ENCODE measurements around the gene WDTC1.
A peak's percentile ranks its signal among the peaks of the same experiment; 100 is the strongest.
"Not testable (repeated sequence)": the region's sequence is repeated elsewhere in the genome, so short reads cannot be mapped to it uniquely, and the experiment has no call there.

Gene WDTC1

DNA sequence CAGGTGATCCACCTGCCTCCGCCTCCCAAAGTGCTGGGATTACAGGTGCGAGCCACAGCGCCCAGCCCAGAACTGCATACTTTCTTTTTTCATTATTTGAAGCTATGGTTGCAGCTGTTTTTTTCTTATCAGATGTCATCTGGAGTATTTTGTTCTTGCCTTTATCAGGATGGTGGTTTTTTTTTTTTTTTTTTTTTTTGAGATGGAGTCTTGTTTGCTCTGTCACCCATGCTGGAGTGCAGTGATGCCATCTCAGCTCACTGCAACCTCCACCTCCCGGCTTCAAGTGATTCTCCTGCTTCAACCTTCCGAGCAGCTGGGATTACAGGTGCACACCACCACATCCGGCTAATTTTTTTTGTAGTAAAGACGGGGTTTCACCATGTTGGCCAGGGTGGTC lies 51.4 kb downstream of the WDTC1 start:
- H2AFZ ChIP-seq (ENCODE audit: low read length, unreplicated experiment); H3K27me3 ChIP-seq (ENCODE audit: insufficient read depth, low read length); H3K36me3 ChIP-seq (ENCODE audit: insufficient read depth, low read length); H3K4me3 ChIP-seq (ENCODE audit: low read depth, low read length); H3K27ac ChIP-seq (ENCODE audit: low read depth, low read length); H3K4me1 ChIP-seq (ENCODE audit: control insufficient read depth, insufficient read depth, low read length, unreplicated experiment); H3K79me2 ChIP-seq (ENCODE audit: control insufficient read depth, insufficient read depth, low read length, unreplicated experiment): not testable (repeated sequence)

DNA sequence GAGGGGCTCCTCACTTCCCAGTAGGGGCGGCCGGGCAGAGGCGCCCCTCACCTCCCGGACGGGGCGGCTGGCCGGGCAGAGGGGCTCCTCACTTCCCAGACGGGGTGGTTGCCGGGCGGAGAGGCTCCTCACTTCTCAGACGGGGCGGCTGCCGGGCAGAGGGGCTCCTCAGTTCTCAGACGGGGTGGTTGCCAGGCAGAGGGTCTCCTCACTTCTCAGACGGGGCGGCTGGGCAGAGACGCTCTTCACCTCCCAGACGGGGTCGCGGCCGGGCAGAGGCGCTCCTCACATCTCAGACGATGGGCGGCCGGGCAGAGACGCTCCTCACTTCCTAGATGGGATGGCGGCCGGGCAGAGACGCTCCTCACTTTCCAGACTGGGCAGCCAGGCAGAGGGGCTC lies 54.7 kb downstream of the WDTC1 start:
- H3K27me3 ChIP-seq (ENCODE audit: insufficient read depth, low read length); H3K36me3 ChIP-seq (ENCODE audit: insufficient read depth, low read length); H3K27ac ChIP-seq (ENCODE audit: low read depth, low read length); H3K4me1 ChIP-seq (ENCODE audit: control insufficient read depth, insufficient read depth, low read length, unreplicated experiment); H3K4me3 ChIP-seq (ENCODE audit: low read depth, low read length); H3K79me2 ChIP-seq (ENCODE audit: control insufficient read depth, insufficient read depth, low read length, unreplicated experiment); H2AFZ ChIP-seq (ENCODE audit: low read length, unreplicated experiment): not testable (repeated sequence)

DNA sequence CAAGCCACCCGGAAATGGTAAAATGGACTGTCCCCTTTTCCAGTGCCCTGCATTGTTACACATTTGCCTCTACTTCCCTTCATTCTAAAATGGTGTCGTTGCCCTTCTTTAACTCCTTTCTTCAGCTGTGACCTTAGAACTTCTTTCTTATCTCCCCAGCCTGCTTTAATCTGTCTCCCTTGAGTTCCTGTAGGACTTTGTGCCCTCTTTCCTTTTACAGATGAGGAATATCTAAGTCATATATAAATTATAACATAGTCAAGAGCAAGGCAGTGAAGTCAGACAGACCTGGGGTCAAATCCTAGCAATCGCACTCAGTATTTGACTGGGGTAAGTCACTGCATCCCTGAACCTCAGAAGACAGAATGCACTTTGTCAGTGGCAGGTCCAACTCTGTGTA lies 56.1 kb downstream of the WDTC1 start:
- no peak overlapping the region for H3K4me3 ChIP-seq (ENCODE audit: low read depth, low read length)
- H3K4me1 ChIP-seq (ENCODE audit: control insufficient read depth, insufficient read depth, low read length, unreplicated experiment): no peaks in the 10 kb centered on the region
- H3K27me3 ChIP-seq (ENCODE audit: insufficient read depth, low read length): no peaks in the 10 kb centered on the region
- H3K79me2 ChIP-seq (ENCODE audit: control insufficient read depth, insufficient read depth, low read length, unreplicated experiment): no peaks in the 10 kb centered on the region
- H3K27ac ChIP-seq (ENCODE audit: low read depth, low read length): no peak overlapping the region
- H3K36me3 ChIP-seq (ENCODE audit: insufficient read depth, low read length): no peaks in the 10 kb centered on the region
- no peak overlapping the region for H2AFZ ChIP-seq (ENCODE audit: low read length, unreplicated experiment)

DNA sequence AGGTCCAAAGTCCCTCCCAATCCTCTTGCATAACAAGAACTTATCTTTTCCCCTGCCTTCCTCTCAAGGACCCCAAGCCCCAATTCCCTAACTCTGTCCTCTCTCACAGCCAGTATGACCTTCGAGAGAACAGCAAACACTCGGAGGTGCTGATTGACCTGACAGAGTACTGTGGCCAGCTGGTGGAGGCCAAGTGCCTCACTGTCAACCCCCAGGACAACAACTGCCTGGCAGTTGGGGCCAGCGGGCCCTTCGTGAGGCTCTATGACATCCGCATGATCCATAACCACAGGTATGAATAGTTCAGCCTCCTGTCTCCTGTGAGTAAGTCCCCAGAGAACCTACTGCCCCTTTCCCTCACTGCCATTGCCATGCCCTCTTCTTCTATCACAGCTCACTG lies 57.7 kb downstream of the WDTC1 start:
- no peak overlapping the region for H3K4me3 ChIP-seq (ENCODE audit: low read depth, low read length)
- no peak overlapping the region for H2AFZ ChIP-seq (ENCODE audit: low read length, unreplicated experiment)
- H3K27me3 ChIP-seq (ENCODE audit: insufficient read depth, low read length): no peaks in the 10 kb centered on the region
- H3K79me2 ChIP-seq (ENCODE audit: control insufficient read depth, insufficient read depth, low read length, unreplicated experiment): no peaks in the 10 kb centered on the region
- no peaks in the 10 kb centered on the region for H3K36me3 ChIP-seq (ENCODE audit: insufficient read depth, low read length)
- no peak overlapping the region for H3K27ac ChIP-seq (ENCODE audit: low read depth, low read length)
- no peaks in the 10 kb centered on the region for H3K4me1 ChIP-seq (ENCODE audit: control insufficient read depth, insufficient read depth, low read length, unreplicated experiment)

DNA sequence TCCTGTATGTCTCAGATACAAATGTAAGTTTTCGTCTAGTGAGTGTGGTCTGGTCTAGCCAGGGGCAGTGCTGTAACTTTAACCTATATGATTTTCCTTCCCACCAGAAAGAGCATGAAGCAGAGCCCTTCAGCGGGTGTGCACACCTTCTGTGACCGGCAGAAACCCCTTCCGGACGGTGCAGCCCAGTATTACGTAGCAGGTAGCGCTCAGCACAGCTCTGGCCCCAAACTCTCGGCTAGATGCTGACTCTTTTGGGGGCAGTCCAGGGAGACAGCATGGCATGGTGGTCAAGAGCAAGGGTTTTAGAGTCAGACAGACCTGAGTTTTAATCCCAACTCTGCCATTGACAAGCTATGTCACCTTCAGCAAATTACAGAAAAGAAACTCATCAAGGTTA lies 59.5 kb downstream of the WDTC1 start:
- no peak overlapping the region for H3K27ac ChIP-seq (ENCODE audit: low read depth, low read length)
- no peak overlapping the region for H2AFZ ChIP-seq (ENCODE audit: low read length, unreplicated experiment)
- H3K79me2 ChIP-seq (ENCODE audit: control insufficient read depth, insufficient read depth, low read length, unreplicated experiment): no peaks in the 10 kb centered on the region
- no peaks in the 10 kb centered on the region for H3K36me3 ChIP-seq (ENCODE audit: insufficient read depth, low read length)
- H3K4me1 ChIP-seq (ENCODE audit: control insufficient read depth, insufficient read depth, low read length, unreplicated experiment): peaks cover 5% of the 10 kb centered on the region
- H3K4me3 ChIP-seq (ENCODE audit: low read depth, low read length): no peak overlapping the region
- no peaks in the 10 kb centered on the region for H3K27me3 ChIP-seq (ENCODE audit: insufficient read depth, low read length)

DNA sequence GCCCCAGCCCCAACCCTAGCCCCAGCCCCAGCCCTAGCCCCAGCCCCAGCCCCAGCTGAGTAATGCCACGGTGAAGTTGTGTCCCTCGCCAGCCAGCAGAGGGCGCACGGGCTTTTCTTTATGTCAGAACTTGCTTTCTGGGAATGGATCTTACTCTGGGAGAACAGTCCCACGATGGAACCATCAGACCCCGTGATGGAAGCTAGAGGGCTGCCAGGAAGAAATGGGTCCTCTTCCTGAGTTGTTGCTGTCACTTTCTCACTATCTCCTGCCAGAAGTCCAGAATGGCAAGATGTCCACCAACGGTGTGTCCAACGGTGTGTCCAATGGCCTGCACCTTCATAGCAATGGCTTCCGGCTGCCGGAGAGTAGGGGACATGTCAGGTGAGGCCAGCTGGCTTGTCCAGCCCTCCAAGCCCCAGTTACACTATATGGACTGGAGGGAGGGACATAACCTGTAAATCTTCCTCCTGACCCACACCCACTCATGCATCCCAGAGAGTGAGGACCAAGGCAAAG lies 62.4 kb downstream of the WDTC1 start:
- peaks cover 27% of the 10 kb centered on the region for H3K4me1 ChIP-seq (ENCODE audit: control insufficient read depth, insufficient read depth, low read length, unreplicated experiment)
- H3K36me3 ChIP-seq (ENCODE audit: insufficient read depth, low read length): no peaks in the 10 kb centered on the region
- H3K79me2 ChIP-seq (ENCODE audit: control insufficient read depth, insufficient read depth, low read length, unreplicated experiment): no peaks in the 10 kb centered on the region
- H2AFZ ChIP-seq (ENCODE audit: low read length, unreplicated experiment): no peak overlapping the region
- no peak overlapping the region for H3K27ac ChIP-seq (ENCODE audit: low read depth, low read length)
- no peak overlapping the region for H3K4me3 ChIP-seq (ENCODE audit: low read depth, low read length)
- no peaks in the 10 kb centered on the region for H3K27me3 ChIP-seq (ENCODE audit: insufficient read depth, low read length)

DNA sequence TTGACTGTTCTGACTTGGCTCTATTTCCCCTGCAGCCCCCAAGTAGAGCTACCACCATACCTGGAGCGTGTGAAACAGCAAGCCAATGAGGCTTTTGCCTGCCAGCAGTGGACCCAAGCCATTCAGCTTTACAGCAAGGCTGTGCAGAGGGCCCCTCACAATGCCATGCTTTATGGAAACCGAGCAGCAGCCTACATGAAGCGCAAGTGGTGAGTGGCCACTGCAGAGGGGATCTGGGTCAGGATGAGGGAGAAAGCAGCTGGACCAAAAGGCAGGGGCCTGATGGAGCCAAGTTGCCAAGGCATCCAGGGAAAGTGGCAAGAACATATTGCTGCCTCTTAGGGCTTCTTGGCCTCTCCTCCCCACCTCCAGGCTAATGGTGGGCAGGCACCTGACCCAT lies 63.5 kb downstream of the WDTC1 start:
- Histone ChIP-seq H3K27me3 (ENCODE audit: insufficient read depth, low read length) (no peaks in the 10 kb centered on the region), H3K4me3 (ENCODE audit: low read depth, low read length) (no peak overlapping the region), H3K36me3 (ENCODE audit: insufficient read depth, low read length) (no peaks in the 10 kb centered on the region), H3K4me1 (ENCODE audit: control insufficient read depth, insufficient read depth, low read length, unreplicated experiment) (peaks cover 27% of the 10 kb centered on the region), H3K27ac (ENCODE audit: low read depth, low read length) (no peak overlapping the region), H2AFZ (ENCODE audit: low read length, unreplicated experiment) (no peak overlapping the region), H3K79me2 (ENCODE audit: control insufficient read depth, insufficient read depth, low read length, unreplicated experiment) (no peaks in the 10 kb centered on the region)

DNA sequence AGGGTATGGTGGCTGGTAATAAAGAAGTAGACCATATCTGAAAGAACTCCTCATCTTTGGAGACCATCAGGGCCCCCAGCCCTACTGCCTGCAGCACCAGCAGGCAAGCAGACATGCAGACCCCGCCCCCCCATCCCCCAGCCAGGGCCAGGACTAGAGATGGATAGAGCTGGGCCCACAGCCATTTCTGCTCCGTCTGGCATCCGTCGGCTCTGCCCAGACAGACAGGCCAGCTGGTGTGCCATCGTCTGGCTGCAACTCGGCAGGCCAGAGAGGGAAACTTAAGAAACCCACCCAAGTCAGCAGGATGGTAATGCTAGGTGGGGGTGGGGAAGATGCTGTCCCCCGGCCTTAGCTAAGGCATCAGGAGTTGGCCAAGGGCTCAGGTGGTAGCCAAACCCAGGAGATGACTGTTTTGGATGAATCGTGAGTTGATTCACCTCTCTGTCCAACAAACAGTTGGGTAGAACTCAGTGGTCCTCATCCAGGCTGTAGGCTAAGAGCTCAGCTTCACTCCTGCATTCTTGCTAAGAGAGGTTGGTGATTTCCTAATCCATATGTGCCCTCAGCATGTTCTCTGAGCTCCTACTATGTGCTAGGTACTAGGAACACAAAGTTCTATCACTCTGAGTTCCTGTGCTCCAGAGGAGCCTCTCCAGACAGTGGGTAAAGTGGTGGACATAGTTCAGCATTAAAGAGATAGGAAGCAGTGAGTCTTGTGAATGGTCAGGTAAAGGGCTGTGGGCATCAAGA lies 64.4 kb downstream of the WDTC1 start:
- Histone ChIP-seq H2AFZ (ENCODE audit: low read length, unreplicated experiment) (peak overlapping the region; percentile 37), H3K4me1 (ENCODE audit: control insufficient read depth, insufficient read depth, low read length, unreplicated experiment) (peaks cover 27% of the 10 kb centered on the region), H3K36me3 (ENCODE audit: insufficient read depth, low read length) (no peaks in the 10 kb centered on the region), H3K27ac (ENCODE audit: low read depth, low read length) (peak overlapping the region; percentile 88), H3K79me2 (ENCODE audit: control insufficient read depth, insufficient read depth, low read length, unreplicated experiment) (no peaks in the 10 kb centered on the region), H3K27me3 (ENCODE audit: insufficient read depth, low read length) (no peaks in the 10 kb centered on the region), H3K4me3 (ENCODE audit: low read depth, low read length) (no peak overlapping the region)

DNA sequence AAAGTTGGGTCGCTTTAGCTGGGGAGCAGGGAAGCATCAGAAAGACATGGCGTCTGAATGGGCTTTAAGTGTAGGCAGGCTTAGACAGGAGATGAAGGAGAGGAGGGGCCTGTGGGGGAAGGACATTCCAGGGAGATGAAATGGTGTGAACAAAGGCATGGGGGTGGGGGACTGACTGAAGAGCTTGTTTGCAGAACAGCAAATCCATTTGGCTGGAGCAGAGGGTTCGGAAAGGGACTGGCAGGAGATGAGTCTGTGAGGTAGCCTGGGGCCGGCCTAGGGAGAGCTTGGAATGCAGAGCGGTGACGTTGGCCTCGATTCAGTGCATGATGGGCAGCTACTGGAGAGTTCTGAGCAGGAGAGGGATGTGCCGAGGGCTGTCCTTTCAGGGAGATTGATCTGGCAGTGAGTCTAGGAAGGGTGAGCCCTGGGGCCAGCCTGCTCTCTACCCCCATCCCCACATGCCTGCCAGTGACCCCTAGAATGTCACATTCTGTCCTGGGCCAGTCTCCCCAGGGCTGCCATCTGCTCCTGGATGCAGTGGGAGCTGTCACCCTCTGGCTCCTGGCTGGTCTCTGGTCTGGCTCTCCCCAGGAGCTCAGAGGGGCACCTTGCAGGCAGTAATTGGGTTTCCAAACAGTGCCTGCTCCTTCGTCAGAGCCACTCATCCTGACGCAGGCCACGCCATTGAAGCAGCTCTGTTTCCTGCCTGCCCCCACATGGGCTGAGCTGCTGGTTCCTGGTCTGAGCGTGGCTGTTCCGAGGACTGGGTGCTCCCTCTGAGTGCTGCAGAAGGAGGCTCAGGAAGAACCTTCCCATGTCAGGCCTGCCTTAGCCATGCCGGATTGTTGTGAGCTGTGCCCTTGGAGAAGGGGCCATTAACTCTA lies 65.2 kb downstream of the WDTC1 start:
- Histone ChIP-seq H3K4me3 (ENCODE audit: low read depth, low read length) (no peak overlapping the region), H2AFZ (ENCODE audit: low read length, unreplicated experiment) (peak overlapping the region; percentile 37), H3K79me2 (ENCODE audit: control insufficient read depth, insufficient read depth, low read length, unreplicated experiment) (no peaks in the 10 kb centered on the region), H3K27me3 (ENCODE audit: insufficient read depth, low read length) (no peaks in the 10 kb centered on the region), H3K36me3 (ENCODE audit: insufficient read depth, low read length) (no peaks in the 10 kb centered on the region), H3K4me1 (ENCODE audit: control insufficient read depth, insufficient read depth, low read length, unreplicated experiment) (peaks cover 27% of the 10 kb centered on the region), H3K27ac (ENCODE audit: low read depth, low read length) (peak overlapping the region; percentile 88)

DNA sequence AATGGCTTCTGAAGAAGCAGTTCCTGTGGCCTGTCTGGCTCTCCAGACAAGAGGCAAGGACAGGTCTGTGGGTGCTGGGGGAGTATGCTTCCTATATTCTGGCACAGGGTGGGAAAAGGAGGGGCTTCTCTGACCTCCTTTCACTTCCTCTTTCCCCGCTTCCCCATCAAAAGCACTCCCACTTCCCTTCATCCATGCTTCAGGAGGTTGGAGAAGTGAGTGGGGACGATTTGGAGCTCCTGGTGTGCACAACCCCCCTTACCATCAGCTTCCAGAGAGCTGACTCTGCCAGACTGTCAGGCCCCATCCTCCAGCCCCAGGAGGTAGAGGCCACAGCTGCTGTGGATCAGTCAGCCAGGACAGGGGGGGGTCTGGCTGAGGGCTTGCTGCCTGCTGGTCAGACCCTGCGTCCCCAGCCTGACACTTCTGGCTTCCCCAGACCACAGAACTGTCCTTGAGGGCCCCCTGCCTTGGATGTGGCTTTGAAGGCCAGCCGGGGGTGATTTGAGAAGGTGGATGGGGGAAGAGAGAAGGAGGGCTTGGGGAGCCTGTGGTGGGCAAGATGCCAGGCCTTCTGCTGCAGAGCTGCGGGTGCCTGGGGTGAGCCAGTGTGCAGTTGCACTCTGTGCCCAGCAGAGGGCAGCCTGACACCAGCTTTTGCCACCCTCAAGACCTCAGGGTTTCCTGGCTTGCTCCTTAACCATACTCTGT lies 66.1 kb downstream of the WDTC1 start:
- H3K4me1 ChIP-seq (ENCODE audit: control insufficient read depth, insufficient read depth, low read length, unreplicated experiment): peaks cover 27% of the 10 kb centered on the region

More for the DNA sequence above, 66.1 kb downstream of the WDTC1 start:
- Histone ChIP-seq H3K27me3 (ENCODE audit: insufficient read depth, low read length) (no peaks in the 10 kb centered on the region), H3K4me3 (ENCODE audit: low read depth, low read length) (no peak overlapping the region), H2AFZ (ENCODE audit: low read length, unreplicated experiment) (no peak overlapping the region), H3K79me2 (ENCODE audit: control insufficient read depth, insufficient read depth, low read length, unreplicated experiment) (no peaks in the 10 kb centered on the region), H3K36me3 (ENCODE audit: insufficient read depth, low read length) (no peaks in the 10 kb centered on the region), H3K27ac (ENCODE audit: low read depth, low read length) (peak overlapping the region; percentile 88)

Data from ACC112 (cell line).